Inflammatory macrophage treated with lipopolysaccharide for 4 hours (primary cell): ENCODE measurements around the gene CMBL.
A peak's percentile ranks its signal among the peaks of the same experiment; 100 is the strongest.
"Not testable (repeated sequence)": the region's sequence is repeated elsewhere in the genome, so short reads cannot be mapped to it uniquely, and the experiment has no call there.

Source experiments
- DNase-seq: peaks from one replicate; pipeline ENCODE4 v3.0.0-alpha.2; 2020

The CMBL gene

GRCh38 chr5:10253390-10253789, 54.3 kb downstream of the CMBL start:
- DNase-seq, result no peak

GRCh38 chr5:10251405-10251804, 56.3 kb downstream of the CMBL start:
- peak; percentile 35 for DNase-seq

- DNase-seq, result no peak
Measured at GRCh38 chr5:10250806-10251276, 56.9 kb downstream of the CMBL start.

- peak; percentile 99 for DNase-seq
Measured at GRCh38 chr5:10249948-10250805, 57.5 kb downstream of the CMBL start, which contains the start of gene CCT5. Gene CCT5 (plus strand): TSS chr5:10250280. CDS start chr5:10250341, 61 bp downstream.

GRCh38 chr5:10248378-10249260, 59.1 kb downstream of the CMBL start:
- DNase-seq, result no peak

GRCh38 chr5:10247217-10247616, 60.5 kb downstream of the CMBL start:
- not testable (repeated sequence) for DNase-seq

- DNase-seq, result no peak
Measured at GRCh38 chr5:10246761-10247160, 60.9 kb downstream of the CMBL start.

GRCh38 chr5:10244342-10244944, 63.3 kb downstream of the CMBL start:
- no peak for DNase-seq

GRCh38 chr5:10243660-10244240, 64.0 kb downstream of the CMBL start:
- DNase-seq, result no peak

GRCh38 chr5:10235350-10235749, 72.4 kb downstream of the CMBL start:
- no peak for DNase-seq

- DNase-seq, result no peak
Measured at GRCh38 chr5:10233505-10233904, 74.2 kb downstream of the CMBL start.

GRCh38 chr5:10233011-10233410, 74.7 kb downstream of the CMBL start:
- no peak for DNase-seq

GRCh38 chr5:10232386-10232785, 75.3 kb downstream of the CMBL start:
- DNase-seq, result no peak

GRCh38 chr5:10229306-10230048, 78.2 kb downstream of the CMBL start:
- DNase-seq, result no peak

- no peak for DNase-seq
Measured at GRCh38 chr5:10228288-10228687, 79.4 kb downstream of the CMBL start.
